Endothelial cell (in vitro differentiated cells): ENCODE results near the gene RIC3. TPM values are rescaled to one million over a fixed set of nuclear protein-coding genes. Genes with fewer than 3 reads are reported as not detected.

ENCODE experiments used
- DNase-seq: peaks from one replicate; pipeline ENCODE4 v3.0.0; 2021; ENCODE audit warnings: low spot score
- H3K27ac Mint-ChIP-seq: one replicate; pipeline ENCODE4 v1.8.0; 2021; ENCODE audit warnings: mixed read lengths, inconsistent platforms; ENCODE audit not compliant: unreplicated experiment
- H3K27me3 Mint-ChIP-seq: one replicate; pipeline ENCODE4 v1.8.0; 2021; ENCODE audit warnings: mild to moderate bottlenecking, moderate library complexity, mixed read lengths, inconsistent platforms; ENCODE audit not compliant: unreplicated experiment
- H3K36me3 Mint-ChIP-seq: one replicate; pipeline ENCODE4 v1.8.0; 2021; ENCODE audit warnings: mild to moderate bottlenecking, low read depth, mixed read lengths, inconsistent platforms; ENCODE audit not compliant: unreplicated experiment
- H3K4me1 Mint-ChIP-seq: one replicate; pipeline ENCODE4 v1.8.0; 2021; ENCODE audit warnings: mild to moderate bottlenecking, mixed read lengths, inconsistent platforms; ENCODE audit not compliant: unreplicated experiment
- H3K4me3 Mint-ChIP-seq: one replicate; pipeline ENCODE4 v1.8.0; 2021; ENCODE audit warnings: mild to moderate bottlenecking, mixed read lengths, inconsistent platforms; ENCODE audit not compliant: unreplicated experiment
- H3K9me3 Mint-ChIP-seq: one replicate; pipeline ENCODE4 v1.8.0; 2021; ENCODE audit warnings: mixed read lengths, inconsistent platforms; ENCODE audit not compliant: unreplicated experiment
- total RNA-seq: library from RNA; stranded (reverse); fragmentation: NEBNext Ultra II Directional; extraction: Animal tissue kit (Norgen Biotek cat#: 25700); gene quantifications from one replicate; pipeline ENCODE4 v1.2.1, GENCODE V29; 2021; ENCODE audit not compliant: unreplicated experiment
- TF ChIP-seq, protein P1 (sequence below): fragments of 200-600 bp; sonication (generic); IDR thresholded peaks from one replicate; pipeline ENCODE4 v1.5.0; 2021; ENCODE audit warnings: antibody characterized with exemption; ENCODE audit not compliant: unreplicated experiment

RIC3 gene
- total RNA-seq, 1 donor from 2014 or later: 5.6 TPM

DNA sequence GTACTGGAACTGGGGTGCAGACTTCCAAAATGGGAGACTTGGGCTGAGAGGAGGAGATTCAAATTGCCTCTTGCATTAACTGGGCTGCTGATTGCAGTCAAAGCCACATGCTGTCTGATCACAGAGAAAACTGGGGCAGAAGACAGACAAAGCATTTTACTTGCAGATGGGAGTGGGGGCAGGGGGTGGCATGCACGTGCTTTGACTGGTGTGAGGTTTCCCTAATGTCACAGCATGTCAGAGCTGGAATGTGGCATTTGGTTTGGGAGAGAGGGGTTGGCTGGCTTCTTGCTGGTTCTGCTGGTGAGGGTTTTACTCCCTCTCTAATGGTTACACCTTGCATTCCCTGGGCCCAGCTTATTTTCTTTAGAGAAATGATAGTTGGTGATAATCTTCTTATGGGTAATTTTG lies 84.9 kb downstream of the RIC3 start:
- no peak overlapping the region for H3K4me3 Mint-ChIP-seq
- H3K4me1 Mint-ChIP-seq: peaks cover 22% of the 10 kb centered on the region
- no peaks in the 10 kb centered on the region for H3K9me3 Mint-ChIP-seq
- peaks cover 26% of the 10 kb centered on the region for H3K27me3 Mint-ChIP-seq
- no peak for DNase-seq
- H3K36me3 Mint-ChIP-seq: peaks cover 4% of the 10 kb centered on the region
- TF ChIP-seq, protein P1, sequence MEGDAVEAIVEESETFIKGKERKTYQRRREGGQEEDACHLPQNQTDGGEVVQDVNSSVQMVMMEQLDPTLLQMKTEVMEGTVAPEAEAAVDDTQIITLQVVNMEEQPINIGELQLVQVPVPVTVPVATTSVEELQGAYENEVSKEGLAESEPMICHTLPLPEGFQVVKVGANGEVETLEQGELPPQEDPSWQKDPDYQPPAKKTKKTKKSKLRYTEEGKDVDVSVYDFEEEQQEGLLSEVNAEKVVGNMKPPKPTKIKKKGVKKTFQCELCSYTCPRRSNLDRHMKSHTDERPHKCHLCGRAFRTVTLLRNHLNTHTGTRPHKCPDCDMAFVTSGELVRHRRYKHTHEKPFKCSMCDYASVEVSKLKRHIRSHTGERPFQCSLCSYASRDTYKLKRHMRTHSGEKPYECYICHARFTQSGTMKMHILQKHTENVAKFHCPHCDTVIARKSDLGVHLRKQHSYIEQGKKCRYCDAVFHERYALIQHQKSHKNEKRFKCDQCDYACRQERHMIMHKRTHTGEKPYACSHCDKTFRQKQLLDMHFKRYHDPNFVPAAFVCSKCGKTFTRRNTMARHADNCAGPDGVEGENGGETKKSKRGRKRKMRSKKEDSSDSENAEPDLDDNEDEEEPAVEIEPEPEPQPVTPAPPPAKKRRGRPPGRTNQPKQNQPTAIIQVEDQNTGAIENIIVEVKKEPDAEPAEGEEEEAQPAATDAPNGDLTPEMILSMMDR: no peak
- no peak overlapping the region for H3K27ac Mint-ChIP-seq

GRCh38 chr11:8083088-8083395 lies 85.8 kb downstream of the RIC3 start:
- no peaks in the 10 kb centered on the region for H3K9me3 Mint-ChIP-seq
- H3K4me3 Mint-ChIP-seq: no peak overlapping the region
- no peak for DNase-seq
- no peak overlapping the region for H3K27ac Mint-ChIP-seq
- peaks cover 22% of the 10 kb centered on the region for H3K4me1 Mint-ChIP-seq
- TF ChIP-seq, protein P1: no peak
- peaks cover 4% of the 10 kb centered on the region for H3K36me3 Mint-ChIP-seq
- peaks cover 29% of the 10 kb centered on the region for H3K27me3 Mint-ChIP-seq

- Mint-ChIP-seq H3K9me3 (no peaks in the 10 kb centered on the region), H3K27ac (no peak overlapping the region), H3K36me3 (peaks cover 4% of the 10 kb centered on the region), H3K4me3 (no peak overlapping the region), H3K4me1 (peaks cover 22% of the 10 kb centered on the region), H3K27me3 (peaks cover 29% of the 10 kb centered on the region)
- DNase-seq: no peak
- TF ChIP-seq, protein P1: no peak
Measured at GRCh38 chr11:8082391-8083087, 86.3 kb downstream of the RIC3 start.

GRCh38 chr11:8081591-8082250 lies 87.1 kb downstream of the RIC3 start:
- H3K27ac Mint-ChIP-seq: no peak overlapping the region
- H3K4me3 Mint-ChIP-seq: peak overlapping the region; percentile 82
- H3K9me3 Mint-ChIP-seq: no peaks in the 10 kb centered on the region
- no peak for DNase-seq
- TF ChIP-seq, protein P1: no peak
- H3K27me3 Mint-ChIP-seq: peaks cover 25% of the 10 kb centered on the region
- peaks cover 22% of the 10 kb centered on the region for H3K4me1 Mint-ChIP-seq
- H3K36me3 Mint-ChIP-seq: peaks cover 4% of the 10 kb centered on the region
